B cell (primary cell): ENCODE data around the gene EZH1. TPM values are rescaled to one million over a fixed set of nuclear protein-coding genes. Genes with fewer than 3 reads are reported as not detected.

Experiments used
- ATAC-seq: fragments of 200-7000 bp; cut with Tn5 transposase; one replicate; pipeline ENCODE4 v1.10.0; 2021; ENCODE audit warnings: low read depth, mild to moderate bottlenecking, moderate number of reproducible peaks, moderate library complexity
- CTCF ChIA-PET: fragments of 350-600 bp; sonication (Branson Sonifier 250); formaldehyde crosslinking; loops from one replicate; lab custom pipeline; 2021; ENCODE audit warnings: antibody characterized with exemption, inconsistent platforms; lab: Charles Lee
- POLR2A ChIA-PET: fragments of 350-600 bp; sonication (Branson Sonifier 250); formaldehyde crosslinking; loops from one replicate; lab custom pipeline; 2021; ENCODE audit warnings: antibody characterized with exemption; lab: Charles Lee
- DNase-seq: peaks from one replicate; pipeline ENCODE4 v3.0.0; 2013
- H2AFZ ChIP-seq: 2 replicates; pipeline ENCODE4 v1.6.1; 2012; ENCODE audit warnings: mild to moderate bottlenecking, low read depth, low read length; ENCODE audit not compliant: insufficient read depth, poor library complexity, severe bottlenecking
- H3K27ac ChIP-seq, 2 donors: 1 replicate in 1 of 2; 2 replicates in 1 of 2; pipeline ENCODE4 v1.5.1; 2012 to 2013; ENCODE audit warnings: low read length in 2 of 2, mild to moderate bottlenecking in 2 of 2, moderate library complexity in 1 of 2
- H3K27me3 ChIP-seq, 4 experiments: fragments of 200-600 bp in 1 of 4; sonication (generic) in 1 of 4; replicated peaks in 1 of 4; 1 replicate in 2 of 4; 2 replicates in 2 of 4; pipeline versions ENCODE4 v1.6.1 to v1.7.0; 2013 to 2016; ENCODE audit warnings: low read length in 3 of 4, mild to moderate bottlenecking in 2 of 4, mixed read lengths in 1 of 4, moderate library complexity in 1 of 4; ENCODE audit not compliant: insufficient read depth in 4 of 4, control insufficient read depth in 3 of 4; ENCODE audit errors: control extremely low read depth in 1 of 4
- H3K36me3 ChIP-seq, 2 experiments: replicated peaks in 1 of 2; 1 replicate in 1 of 2; 2 replicates in 1 of 2; pipeline versions ENCODE4 v1.6.1 to v1.7.1; 2013; ENCODE audit warnings: low read length in 1 of 2; ENCODE audit not compliant: insufficient read depth in 2 of 2, control insufficient read depth in 1 of 2; ENCODE audit errors: control extremely low read depth in 1 of 2, extremely low read depth in 1 of 2
- H3K4me1 ChIP-seq, 2 donors: fragments of 200-600 bp in 1 of 2; sonication (generic) in 1 of 2; 1 replicate in 1 of 2; 2 replicates in 1 of 2; pipeline versions ENCODE4 v1.5.1 to v1.6.1; 2013 to 2017; ENCODE audit warnings: low read length in 2 of 2; ENCODE audit not compliant: control insufficient read depth in 2 of 2, insufficient read depth in 2 of 2
- H3K4me2 ChIP-seq: replicated peaks from 2 replicates; pipeline ENCODE3; 2012; ENCODE audit warnings: mild to moderate bottlenecking, low read depth, low read length; ENCODE audit not compliant: poor library complexity, severe bottlenecking
- H3K4me3 ChIP-seq, 5 experiments: fragments of 200-600 bp in 1 of 5; sonication (generic) in 1 of 5; 1 replicate in 3 of 5; 2 replicates in 2 of 5; pipeline versions ENCODE4 v1.5.1 to v1.7.0; 2011 to 2016; ENCODE audit warnings: low read length in 4 of 5, mild to moderate bottlenecking in 4 of 5, low read depth in 2 of 5, control low read depth in 1 of 5, moderate library complexity in 1 of 5; ENCODE audit not compliant: insufficient read depth in 1 of 5; ENCODE audit errors: control extremely low read depth in 1 of 5, extremely low read depth in 1 of 5
- H3K79me2 ChIP-seq: fragments of 200-600 bp; sonication (generic); one replicate; pipeline ENCODE4 v1.6.0; 2016; ENCODE audit warnings: low read length; ENCODE audit not compliant: control insufficient read depth, insufficient read depth
- H3K9ac ChIP-seq: fragments of 200-600 bp; sonication (generic); 2 replicates; pipeline ENCODE4 v1.6.1; 2017; ENCODE audit warnings: mild to moderate bottlenecking, low read length, moderate library complexity
- H3K9me3 ChIP-seq, 3 donors: one replicate each; pipeline versions ENCODE4 v1.6.1 to v1.7.1; 2013; ENCODE audit warnings: low read length in 2 of 3; ENCODE audit not compliant: control insufficient read depth in 2 of 3, insufficient read depth in 1 of 3; ENCODE audit errors: control extremely low read depth in 1 of 3
- H4K20me1 ChIP-seq: 2 replicates; pipeline ENCODE4 v1.6.0; 2012; ENCODE audit warnings: mild to moderate bottlenecking, low read length; ENCODE audit not compliant: insufficient read depth, control insufficient read depth, poor library complexity, severe bottlenecking
- H3K27ac Mint-ChIP-seq: one replicate; pipeline ENCODE4 v1.8.0; 2021; ENCODE audit warnings: mixed read lengths
- H3K27me3 Mint-ChIP-seq: one replicate; pipeline ENCODE4 v1.8.0; 2021; ENCODE audit warnings: mixed read lengths
- H3K4me1 Mint-ChIP-seq: one replicate; pipeline ENCODE4 v1.8.0; 2021; ENCODE audit warnings: mixed read lengths
- H3K4me3 Mint-ChIP-seq: one replicate; pipeline ENCODE4 v1.8.0; 2021; ENCODE audit warnings: mixed read lengths
- H3K9me3 Mint-ChIP-seq: one replicate; pipeline ENCODE4 v1.8.0; 2022; ENCODE audit warnings: mixed read lengths; ENCODE audit not compliant: insufficient read depth
- EZH2 ChIP-seq: IDR thresholded peaks from 2 replicates; pipeline ENCODE4 v1.6.1; 2012; ENCODE audit warnings: borderline replicate concordance, low read depth, mild to moderate bottlenecking, moderate library complexity, low read length; ENCODE audit not compliant: insufficient read depth, poor library complexity, severe bottlenecking
- WGBS: methylation state at CpG from one replicate; pipeline ENCODE4 v1.1.5; 2013; ENCODE audit warnings: missing lambda C conversion rate; ENCODE audit not compliant: insufficient coverage; 5-methylcytosine and 5-hydroxymethylcytosine counted together
- intact Hi-C: fragments of 100-400 bp; cut with micrococcal nuclease; formaldehyde crosslinking; loops from one replicate; pipeline ENCODE4 v1.10.0; 2022
- polyA plus RNA-seq: library from polyadenylated mRNA; depleted of rRNA; stranded (reverse); fragments of >200 nt; gene quantifications from 2 replicates; pipeline ENCODE4 v1.2.3, GENCODE V29; 2012
- total RNA-seq, 2 donors: library from RNA; stranded (reverse); fragments of 120-200 nt in 1 of 2; gene quantifications; 1 replicate in 1 of 2; 2 replicates in 1 of 2; pipeline versions ENCODE4 v1.2.3 to v1.2.4, GENCODE V29; 2013 to 2022
- TF ChIP-seq, protein P1 (sequence below): fragments of 200-600 bp; IDR thresholded peaks from one replicate; pipeline ENCODE4 v1.8.0; 2022; ENCODE audit warnings: antibody characterized with exemption, mild to moderate bottlenecking

The EZH1 gene
- total and polyA plus RNA-seq, 2 donors (not counting 1 experiment from before 2014, with no cell fraction given), result 115 to 169 TPM

DNA sequence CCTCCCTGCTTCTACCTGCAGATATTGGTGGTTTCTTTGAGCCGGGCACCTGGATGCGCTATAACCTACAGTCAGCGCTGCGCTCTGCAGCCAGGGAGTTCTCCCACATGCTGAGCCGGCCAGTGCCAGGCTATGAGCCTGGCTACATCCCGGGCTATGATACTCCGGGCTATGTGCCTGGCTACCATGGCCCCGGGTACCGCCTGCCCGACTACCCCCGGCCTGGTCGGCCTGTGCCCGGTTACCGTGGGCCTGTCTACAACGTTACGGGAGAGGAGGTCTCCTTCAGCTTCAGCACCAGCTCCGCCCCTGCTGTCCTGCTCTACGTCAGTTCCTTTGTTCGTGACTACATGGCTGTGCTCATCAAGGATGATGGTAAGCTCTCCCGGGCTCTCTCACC is 49.3 kb downstream of the EZH1 start:
- no peaks in the 10 kb centered on the region for H3K4me1 ChIP-seq
- H3K4me1 Mint-ChIP-seq, result peaks cover under 1% of the 10 kb centered on the region
- no peaks in the 10 kb centered on the region for H3K27me3 ChIP-seq
- H3K9me3 ChIP-seq, result no peaks in the 10 kb centered on the region
- peaks cover 0 to 7% of the 10 kb centered on the region in 2 experiments for H3K36me3 ChIP-seq
- H3K79me2 ChIP-seq, result no peaks in the 10 kb centered on the region
- 96% methylated on average over 16 of the region's 20 CpGs for WGBS
- intact Hi-C loops, result no loop called here
- no peak overlapping the region for H3K27ac ChIP-seq
- H4K20me1 ChIP-seq, result no peaks in the 10 kb centered on the region
- DNase-seq (no peak), ATAC-seq (no peak)
- ChIA-PET POLR2A (no interaction called here), CTCF (no interaction called here)
- H3K4me2 ChIP-seq, result no peak overlapping the region
- no peaks in the 10 kb centered on the region for H3K27me3 Mint-ChIP-seq
- H3K4me3 Mint-ChIP-seq, result no peak overlapping the region
- no peak for TF ChIP-seq EZH2
- TF ChIP-seq, protein P1, sequence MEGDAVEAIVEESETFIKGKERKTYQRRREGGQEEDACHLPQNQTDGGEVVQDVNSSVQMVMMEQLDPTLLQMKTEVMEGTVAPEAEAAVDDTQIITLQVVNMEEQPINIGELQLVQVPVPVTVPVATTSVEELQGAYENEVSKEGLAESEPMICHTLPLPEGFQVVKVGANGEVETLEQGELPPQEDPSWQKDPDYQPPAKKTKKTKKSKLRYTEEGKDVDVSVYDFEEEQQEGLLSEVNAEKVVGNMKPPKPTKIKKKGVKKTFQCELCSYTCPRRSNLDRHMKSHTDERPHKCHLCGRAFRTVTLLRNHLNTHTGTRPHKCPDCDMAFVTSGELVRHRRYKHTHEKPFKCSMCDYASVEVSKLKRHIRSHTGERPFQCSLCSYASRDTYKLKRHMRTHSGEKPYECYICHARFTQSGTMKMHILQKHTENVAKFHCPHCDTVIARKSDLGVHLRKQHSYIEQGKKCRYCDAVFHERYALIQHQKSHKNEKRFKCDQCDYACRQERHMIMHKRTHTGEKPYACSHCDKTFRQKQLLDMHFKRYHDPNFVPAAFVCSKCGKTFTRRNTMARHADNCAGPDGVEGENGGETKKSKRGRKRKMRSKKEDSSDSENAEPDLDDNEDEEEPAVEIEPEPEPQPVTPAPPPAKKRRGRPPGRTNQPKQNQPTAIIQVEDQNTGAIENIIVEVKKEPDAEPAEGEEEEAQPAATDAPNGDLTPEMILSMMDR, result no peak
- no peak overlapping the region for H3K4me3 ChIP-seq
- no peaks in the 10 kb centered on the region for H3K9me3 Mint-ChIP-seq
- H3K9ac ChIP-seq, result no peak overlapping the region
- no peak overlapping the region for H2AFZ ChIP-seq
- H3K27ac Mint-ChIP-seq, result no peak overlapping the region

DNA sequence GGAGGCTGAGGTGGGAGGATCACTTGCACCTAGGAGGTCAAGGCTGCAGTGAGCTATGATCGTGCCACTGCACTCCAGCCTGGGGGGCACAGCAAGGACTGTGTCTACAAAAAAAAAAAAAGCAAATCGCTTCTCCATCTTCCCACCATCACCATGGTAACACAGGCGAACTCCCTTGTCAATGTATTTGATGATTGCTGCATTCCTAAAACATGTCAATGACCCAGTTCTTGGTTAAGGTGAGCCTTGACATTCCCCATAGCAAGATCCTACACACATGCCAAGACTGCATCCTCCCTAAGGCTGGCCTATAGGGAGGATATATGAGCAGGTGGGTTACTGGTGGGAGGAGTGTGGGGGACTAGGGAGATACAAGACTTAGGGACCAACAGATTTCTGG is 50.3 kb downstream of the EZH1 start:
- ATAC-seq (no peak), DNase-seq (no peak)
- no peaks in the 10 kb centered on the region for H3K4me1 Mint-ChIP-seq
- Histone ChIP-seq H3K27ac (no peak overlapping the region), H2AFZ (no peak overlapping the region), H3K36me3 (no peaks in the 10 kb centered on the region), H4K20me1 (no peaks in the 10 kb centered on the region), H3K27me3 (no peaks in the 10 kb centered on the region), H3K4me3 (no peak overlapping the region), H3K4me2 (no peak overlapping the region), H3K9me3 (no peaks in the 10 kb centered on the region), H3K4me1 (no peaks in the 10 kb centered on the region), H3K9ac (no peak overlapping the region), H3K79me2 (no peaks in the 10 kb centered on the region)
- no peak overlapping the region for H3K27ac Mint-ChIP-seq
- TF ChIP-seq, protein P1, result no peak
- no peak for TF ChIP-seq EZH2
- no peaks in the 10 kb centered on the region for H3K9me3 Mint-ChIP-seq
- POLR2A ChIA-PET, result no interaction called here
- intact Hi-C loops, result no loop called here
- H3K4me3 Mint-ChIP-seq, result no peak overlapping the region
- no CpG with 5 or more reads among the region's 3 CpGs for whole genome bisulfite sequencing
- no peaks in the 10 kb centered on the region for H3K27me3 Mint-ChIP-seq
- CTCF ChIA-PET, result interaction anchor here (0.6 kb wide), 1 partner anchor 764 kb away, joined by 3 read pairs; the partner anchor contains the start of gene ODAD4
